Stimulated activated CD4-positive, alpha-beta T cell treated with anti-CD3 and anti-CD28 coated beads, TNF-alpha, amount 100 ng/mL, for 48 hours (primary cell): Measurements from ENCODE around the gene RTN1.
"Not testable (repeated sequence)": the region's sequence is repeated elsewhere in the genome, so short reads cannot be mapped to it uniquely, and the experiment has no call there.

Experiments
- DNase-seq, 3 donors: peaks; one replicate each; pipeline ENCODE4 v3.0.0-alpha.2; 2020; ENCODE audit warnings: low read depth in 3 of 3

RTN1 gene

DNA sequence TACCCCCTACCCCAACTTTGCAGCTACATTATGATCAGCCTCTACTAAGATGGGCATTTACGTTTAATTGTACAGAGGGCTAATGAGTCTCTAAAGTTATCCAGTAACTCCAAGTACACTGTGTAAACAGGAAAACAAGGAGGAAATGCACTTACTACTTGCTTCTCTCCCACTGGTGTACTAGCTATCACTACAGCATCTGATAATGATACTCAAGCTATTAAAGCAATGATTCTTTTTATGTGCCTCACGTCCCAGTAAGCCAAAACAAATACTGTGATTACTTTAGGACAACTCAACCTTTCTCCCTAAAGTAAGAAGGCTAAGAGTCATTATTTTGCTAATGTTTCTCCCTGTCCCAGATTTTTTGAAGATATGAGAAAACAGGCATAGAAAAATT, 165.3 kb downstream of the RTN1 start:
- DNase-seq, result no peak

DNA sequence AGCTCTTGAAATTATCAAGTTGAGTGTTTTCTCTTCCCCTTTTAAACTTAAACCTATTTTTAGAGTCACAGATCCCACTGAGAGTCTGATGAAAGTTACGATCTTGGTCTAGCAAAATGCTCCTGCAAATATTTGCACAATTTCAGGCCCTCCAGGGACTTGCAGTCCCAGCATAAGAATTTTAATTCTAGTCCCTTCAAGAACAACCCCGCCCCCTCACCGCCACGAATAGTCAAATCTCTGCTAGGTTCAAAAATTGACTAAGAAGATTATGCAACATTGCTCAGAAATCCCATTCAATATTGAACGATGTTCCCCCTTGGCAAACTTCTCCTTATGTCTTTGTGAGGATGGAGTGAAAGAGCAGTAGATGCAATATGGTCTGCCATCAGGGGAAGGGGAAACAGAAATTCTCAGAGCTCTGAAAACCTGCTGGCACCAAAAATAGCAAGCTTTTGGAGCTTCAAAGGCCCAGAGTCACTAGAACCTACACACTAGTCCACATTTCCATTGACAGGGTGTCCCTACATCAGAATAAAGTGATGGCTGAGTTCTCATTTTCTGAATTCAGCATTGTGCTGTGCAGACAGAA, 166.4 kb downstream of the RTN1 start:
- no peak for DNase-seq

DNA sequence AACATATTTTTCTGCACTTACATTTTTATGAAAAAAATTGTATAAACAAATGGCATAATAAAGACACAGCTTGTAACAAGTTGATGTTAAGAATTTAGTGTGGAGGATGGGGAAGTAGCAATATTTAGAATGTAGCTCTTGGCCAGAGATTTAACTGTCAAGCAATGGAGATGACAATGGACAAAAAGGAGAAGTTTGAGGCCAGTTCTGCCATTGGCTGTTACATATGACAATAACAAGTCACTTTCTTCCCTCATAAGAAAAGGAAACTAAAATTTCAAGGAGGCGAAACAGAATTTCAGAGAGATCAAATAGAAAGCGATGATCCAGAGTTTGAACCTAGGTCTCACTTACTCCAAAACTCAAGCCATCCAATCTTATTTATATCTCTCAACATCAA, 171.1 kb downstream of the RTN1 start:
- no peak for DNase-seq

DNA sequence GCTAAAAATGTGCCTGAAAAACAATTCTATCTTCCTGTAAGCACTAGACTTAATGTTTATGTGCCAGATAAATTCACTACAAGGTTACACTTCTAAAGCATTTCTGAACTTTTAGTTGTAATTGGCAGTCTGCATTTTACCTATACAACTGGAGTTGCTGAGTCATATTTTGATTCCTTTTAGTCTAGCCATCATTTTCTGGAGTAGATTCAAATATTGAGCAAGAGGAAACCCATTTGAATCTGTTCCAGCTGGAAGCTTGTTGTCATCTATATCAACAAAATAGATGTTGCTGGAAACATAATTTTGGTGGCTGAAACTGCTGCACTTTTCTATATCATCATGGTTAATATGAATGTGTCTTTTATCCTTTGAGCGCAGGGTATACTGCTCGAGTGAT, 171.8 kb downstream of the RTN1 start:
- no peak for DNase-seq

DNA sequence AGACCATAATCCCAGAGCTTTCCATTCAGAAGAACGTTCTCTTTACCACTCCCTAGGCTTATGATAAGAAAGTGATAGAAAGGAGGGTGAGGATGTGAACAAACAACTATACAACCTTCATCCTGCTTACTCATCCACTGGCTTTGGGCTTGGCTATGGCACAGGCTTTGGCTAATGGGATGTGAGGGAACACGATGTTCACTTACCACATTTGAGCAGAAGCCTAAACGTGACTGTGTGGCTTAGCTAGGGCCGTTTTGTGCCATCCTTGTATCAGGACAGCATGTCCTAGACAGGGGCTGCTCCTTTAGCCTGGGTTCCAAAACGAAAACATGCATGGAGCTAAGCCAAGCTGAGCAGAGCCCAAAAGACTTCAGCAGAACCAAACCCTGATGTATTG, 175.4 kb downstream of the RTN1 start:
- DNase-seq, result no peak

DNA sequence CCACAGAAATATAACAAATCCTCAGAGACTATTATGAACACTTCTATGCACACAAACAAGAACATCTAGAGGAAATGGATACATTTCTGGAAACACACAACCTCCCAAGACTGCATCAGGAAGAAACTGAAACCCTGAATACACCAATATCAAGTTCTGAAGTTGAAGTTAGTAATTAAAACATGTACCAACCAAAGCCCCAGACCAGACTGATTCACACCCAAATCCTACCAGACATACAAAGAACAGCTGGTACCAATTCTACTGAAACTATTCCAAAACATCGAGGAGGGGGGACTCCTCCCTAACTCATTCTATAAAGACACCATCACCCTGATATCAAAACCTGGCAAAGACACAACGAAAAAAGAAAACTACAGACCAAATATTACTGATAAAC, 179.3 kb downstream of the RTN1 start:
- DNase-seq, result no peak

DNA sequence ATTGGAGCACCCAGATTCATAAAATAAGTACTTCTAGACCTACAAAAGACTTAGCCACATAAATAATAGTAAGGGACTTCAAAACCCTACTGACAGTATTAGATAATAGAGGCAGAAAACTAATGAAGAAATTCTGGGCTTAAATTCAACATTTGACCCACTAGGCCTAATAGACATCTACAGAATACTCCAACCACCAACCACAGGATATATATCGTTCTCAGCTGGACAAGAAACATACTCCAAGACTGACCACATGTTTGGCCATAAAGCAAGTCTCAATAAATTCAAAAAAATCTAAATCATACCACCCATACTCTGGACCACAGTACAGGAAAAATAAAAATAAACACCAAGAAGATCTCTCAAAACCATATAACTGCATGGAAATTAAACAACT, 180.2 kb downstream of the RTN1 start:
- DNase-seq, result no peak

DNA sequence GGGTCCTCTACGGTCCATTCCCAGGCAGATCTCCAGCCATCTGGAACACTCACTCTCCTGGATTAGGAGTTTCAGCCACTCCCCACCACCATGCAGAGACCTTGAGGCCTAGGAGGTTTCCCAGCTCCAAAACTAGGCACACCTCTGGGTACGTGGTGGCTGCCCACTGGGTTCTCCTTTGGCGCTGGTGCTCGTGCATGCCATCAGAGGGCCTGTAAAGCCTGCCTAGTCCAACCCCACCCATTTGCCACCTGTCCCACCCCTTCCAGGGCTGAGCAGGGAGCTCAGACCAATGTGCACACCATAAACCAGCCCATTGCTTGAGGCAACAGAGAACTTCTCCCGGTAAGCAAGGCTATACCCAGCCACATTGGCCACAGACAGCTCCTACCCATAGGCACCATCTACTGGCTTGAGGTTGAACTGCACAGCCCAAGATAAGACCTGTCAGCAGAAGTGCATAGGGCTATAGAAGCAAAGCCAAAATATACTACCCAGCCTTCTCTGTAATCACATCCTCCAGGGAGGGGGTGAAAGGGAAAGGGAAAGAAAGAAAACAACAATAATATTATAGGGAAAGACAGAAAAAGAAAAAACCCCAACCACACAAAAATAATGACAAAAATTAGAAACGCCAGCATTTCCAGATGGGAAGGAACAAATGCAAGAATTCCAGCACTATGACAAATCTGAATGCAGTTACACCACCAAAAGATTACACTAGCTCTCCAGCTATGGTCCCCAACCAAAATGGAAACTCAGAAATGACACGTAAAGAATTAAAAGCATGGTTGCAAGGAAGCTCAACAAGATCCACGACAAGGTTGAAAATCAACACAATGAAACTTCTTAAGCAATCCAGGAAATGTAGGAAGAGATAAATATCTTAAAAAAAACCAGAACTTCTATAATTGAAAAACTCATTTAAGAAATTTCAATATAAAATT, 182.1 kb downstream of the RTN1 start:
- DNase-seq, result peak in 2 of 3 donors; percentile 4

DNA sequence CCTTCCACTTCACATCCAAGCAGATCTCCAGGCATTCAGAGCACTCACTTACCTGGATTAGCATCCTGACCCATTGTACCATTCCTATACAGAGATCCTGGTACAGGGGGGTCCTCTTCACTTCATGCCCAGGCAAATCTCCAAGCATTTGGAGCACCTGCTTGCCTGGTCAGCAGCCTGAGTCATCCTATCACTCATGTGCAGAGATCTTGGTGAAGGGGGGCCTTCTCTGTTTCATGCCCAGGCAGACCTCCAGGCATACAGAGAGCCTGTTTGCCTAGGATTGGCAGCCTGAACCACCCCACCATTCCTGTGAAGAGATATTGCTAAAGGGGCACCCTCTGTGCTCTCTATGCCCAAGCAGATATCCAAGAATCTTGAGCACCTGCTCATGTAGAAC, 182.9 kb downstream of the RTN1 start:
- no peak for DNase-seq

DNA sequence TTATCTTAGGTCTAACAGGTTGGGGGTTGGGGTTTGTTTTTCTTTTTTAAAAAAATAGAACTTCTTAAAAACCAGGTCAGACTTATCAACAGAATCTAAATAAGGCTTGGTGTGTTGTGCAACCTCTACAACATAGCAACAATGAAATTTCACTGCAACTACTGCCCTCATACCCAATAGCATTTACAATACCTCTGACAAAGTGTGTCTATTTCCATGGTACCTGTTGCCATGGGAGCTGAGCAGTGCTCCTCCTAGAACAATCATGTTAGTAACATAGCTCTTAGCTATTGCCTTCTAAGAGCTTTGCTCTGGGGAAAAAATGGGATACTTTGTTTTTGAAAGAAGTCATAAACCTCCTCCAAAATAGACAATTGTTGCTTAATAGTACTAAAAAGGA, 190.7 kb downstream of the RTN1 start:
- DNase-seq, result no peak

DNA sequence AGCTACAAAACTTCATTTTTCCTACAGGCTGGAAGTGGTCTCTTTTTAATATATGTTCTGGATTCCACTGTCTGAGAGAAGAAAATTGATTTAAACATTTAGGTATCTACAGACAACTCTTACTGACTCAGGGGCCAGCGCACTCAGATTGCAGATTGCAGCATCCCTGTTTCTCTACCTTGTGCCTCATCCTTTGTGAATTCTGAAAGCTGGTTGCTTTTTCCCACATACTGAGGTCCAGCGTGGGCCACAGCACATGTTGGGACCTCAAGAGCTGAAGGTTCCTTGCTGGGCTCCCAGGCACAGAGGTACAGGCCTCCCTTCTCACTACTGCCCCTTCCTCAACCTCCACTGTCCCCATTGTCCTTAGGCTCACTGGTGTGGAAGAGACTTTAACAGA, 192.2 kb downstream of the RTN1 start:
- no peak for DNase-seq

DNA sequence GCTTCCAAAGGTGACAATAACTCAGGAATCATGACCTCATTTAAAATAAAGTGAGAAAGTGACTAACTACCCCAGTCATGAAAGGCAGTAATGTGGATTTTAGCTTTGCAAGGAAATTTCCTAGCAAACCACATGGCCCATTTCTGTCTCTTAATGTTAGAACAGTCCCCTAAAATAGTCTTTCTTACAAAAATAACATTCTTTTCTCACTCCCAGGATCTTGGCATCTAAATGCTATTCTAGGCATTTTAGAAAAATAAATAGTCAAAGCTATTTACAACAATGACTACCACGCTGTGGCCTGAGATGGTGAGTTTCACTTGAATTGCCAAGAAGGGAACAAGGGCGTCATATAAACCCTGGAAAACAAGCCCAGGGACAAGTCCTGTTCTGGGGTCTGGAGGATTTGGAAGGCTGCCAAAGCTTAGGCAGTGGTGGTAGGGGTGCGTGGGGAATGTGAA, 192.8 kb downstream of the RTN1 start:
- no peak for DNase-seq

DNA sequence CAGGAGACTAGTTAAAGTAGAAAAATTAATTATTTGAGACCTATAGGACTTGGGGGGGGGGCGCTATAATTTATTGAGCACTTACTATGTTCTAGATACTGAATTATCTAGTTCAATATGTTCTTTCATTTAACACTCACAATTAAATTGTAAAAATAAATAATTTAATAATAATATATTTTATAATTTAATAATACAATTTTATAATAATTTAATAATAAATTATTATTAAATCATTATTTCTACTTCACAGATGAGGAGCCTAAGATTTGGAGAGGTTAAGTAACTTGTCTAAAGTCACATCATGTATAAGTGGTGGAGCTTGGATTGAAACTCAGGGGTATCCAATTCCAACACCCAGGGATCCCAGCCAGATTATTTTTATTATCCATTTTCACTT, 195.2 kb downstream of the RTN1 start:
- DNase-seq, result no peak

DNA sequence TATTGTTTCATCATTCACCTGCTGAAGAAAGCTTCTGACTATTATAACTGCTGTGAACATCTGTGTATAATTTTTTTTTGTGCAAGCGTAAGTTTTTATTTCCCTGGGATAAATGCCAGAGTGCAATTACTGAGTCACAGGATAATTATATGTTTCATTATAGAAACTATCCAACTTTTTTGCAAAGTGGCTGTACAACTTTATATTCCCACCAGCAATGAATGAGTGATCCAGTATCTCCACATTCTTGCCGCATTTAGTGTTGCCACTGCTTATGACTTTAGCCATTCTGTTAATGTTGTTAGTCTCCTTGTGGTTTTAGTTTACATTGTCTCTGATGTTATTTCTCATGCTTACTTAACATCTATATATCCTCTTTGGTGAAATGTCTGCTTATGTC, 205.8 kb downstream of the RTN1 start:
- no peak for DNase-seq

DNA sequence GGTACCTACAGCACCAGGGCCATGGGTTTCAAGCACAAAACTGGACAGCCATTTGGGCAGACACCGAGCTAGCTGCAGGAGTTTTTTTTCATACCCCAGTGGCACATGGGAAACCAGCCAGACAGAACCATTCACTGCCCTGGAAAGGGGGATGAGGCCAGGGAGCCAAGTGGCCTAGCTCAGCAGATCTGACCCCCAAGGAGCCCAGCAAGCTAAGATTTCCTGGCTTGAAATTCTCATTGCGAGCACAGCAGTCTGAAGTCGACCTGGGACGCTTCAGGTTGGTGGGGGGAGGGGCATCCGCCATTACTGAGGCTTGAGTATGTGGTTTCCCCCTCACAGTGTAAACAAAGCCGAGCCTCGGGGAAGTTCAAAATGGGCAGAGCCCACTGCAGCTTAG, 212.8 kb downstream of the RTN1 start:
- DNase-seq, result no peak

DNA sequence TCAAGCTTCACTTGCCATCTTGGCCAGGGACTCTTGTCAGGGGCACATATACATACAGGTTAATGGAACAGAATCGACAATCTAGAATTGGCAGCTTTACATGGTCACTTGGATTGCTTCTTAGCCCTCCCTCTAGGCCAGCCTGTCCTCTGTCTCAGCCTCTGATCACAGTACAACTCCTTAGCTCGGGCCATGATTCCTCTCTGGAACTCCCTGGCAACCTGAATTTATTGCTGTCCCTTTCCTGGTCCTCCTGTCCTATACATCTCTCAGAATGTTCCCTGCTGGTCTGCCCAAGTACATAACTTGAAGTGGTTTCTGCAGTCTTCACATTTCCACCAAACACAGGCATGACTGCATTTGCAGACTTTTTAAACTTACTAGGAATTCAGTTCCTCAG, 214.1 kb downstream of the RTN1 start:
- DNase-seq, result no peak

DNA sequence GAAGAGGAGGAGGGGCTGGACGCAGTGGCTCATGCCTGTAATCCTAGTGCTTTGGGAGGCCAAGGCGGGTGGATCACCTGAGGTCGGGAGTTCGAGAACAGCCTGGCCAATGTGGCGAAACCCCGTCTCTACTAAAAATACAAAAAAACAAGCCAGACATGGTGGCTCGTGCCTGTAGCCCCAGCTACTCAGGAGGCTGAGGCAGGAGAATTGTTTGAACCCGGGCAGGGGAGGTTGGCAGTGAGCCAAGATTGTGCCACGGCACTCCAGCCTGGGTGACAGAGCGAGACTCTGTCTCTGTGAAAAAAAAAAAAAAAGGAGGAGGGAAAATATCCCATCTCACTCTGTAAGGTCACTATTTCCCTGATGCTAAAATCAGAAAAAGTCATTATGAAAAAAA, 216.4 kb downstream of the RTN1 start:
- not testable (repeated sequence) for DNase-seq

DNA sequence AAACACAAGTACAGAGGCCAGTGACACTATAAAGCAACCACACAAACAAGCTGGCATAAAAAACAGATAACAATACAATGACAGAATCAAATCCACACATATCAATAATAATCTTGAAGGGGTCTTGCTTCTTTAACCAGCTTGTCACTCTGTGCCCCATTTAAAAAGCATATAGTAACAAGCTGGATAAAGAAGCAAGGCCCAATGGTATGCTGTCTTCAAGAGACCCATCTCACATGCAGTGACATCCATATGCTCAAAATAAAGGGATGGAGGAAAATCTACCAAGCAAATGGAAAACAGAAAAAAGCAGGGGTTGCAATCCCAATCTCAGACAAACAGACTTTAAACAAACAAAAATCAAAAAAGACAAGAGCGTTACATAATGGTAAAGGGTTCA, 223.7 kb downstream of the RTN1 start:
- not testable (repeated sequence) for DNase-seq

DNA sequence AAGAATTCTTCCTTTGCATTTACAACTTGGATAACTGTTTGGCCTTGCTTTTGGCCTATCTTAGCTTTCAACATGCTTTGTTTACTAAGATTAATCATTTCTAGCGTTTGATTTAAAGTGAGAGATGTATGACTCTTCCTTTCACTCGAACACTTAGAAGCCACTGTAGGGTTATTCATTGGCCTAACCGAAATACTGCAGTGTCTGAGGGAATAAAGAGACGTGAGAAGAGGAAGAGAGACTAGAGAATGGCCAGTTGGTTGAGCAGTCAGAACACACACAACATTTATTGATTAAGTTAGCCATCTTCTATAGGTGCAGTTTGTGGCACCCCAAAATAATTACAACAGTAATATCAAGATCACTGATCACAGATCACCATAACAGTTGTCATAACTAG, 231.7 kb downstream of the RTN1 start:
- no peak for DNase-seq

DNA sequence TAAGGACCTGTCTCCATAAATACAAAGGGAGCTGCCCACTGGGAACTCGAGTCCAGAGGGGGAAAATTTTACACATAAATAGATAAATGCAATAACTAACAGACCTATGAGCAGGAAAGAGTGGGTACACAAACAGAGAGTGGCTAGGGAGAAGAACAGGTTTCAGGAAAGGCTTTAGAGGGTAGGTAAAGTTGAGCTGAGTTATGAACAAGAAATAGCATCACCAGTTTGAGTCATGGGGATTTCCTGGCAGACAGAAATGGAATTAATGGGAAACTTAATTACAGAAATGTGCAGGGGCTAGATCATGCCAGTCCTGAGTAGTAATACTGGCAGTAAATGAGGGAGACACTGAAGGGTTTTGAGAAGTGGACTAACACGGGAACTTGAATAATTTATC, 236.0 kb downstream of the RTN1 start:
- DNase-seq, result no peak

DNA sequence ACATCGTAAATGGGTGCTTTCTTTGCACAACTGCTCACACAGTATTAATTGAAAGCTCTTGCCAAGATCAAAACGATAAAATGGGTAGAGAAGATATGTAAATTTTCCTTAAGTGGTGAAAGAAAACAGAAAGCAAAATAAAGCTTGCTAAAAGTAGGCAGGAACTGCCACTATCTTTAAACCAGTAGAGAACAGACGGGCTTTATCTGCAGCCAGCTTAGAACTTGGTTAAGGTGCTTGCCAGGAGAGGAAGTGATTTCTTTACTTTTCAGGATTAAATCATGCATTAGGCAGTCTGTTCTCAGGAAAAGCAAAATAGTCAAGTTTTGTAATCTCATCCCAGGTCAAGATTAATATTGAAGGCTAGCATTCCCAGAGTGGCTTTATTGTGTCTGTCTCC, 237.1 kb downstream of the RTN1 start:
- no peak for DNase-seq

DNA sequence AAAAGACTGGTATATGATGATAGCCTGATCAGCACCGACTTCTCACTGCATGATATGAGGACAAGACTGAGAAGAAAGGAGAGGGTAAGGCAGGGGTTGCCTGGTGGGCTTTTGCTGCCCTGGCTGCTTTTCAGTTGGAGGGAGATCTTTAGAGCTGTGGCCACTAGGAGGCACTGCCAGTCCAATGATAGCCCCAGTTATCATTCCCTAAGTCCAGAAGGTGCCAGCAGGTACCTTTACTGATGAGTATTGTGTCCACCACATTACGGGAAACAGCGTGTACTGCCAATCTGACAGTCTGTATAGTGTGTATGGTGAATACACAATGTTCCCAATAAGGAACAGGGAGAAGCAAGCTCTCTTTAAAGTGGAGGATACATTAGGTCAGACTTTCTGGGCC, 238.2 kb downstream of the RTN1 start:
- DNase-seq, result peak in 1 of 3 donors; percentile 8

DNA sequence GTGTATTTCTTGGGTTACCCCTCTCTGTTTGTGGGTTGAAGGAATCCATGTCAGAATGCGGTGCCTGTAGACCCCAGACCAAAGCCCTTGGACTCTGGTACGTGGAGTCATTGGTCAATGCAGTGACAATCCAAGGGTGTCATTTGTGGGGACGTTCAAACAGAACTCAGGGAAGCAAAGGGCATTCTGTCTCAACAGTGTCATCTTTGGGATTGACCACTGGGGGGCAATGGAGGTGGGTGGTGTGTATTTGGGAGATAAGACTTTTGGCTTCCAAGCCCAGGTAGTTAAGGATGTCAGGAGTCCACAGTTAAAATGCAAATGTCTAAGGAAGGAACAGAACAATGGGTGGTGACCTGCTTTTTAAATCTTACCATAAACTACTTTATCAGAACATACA, 239.3 kb downstream of the RTN1 start:
- no peak for DNase-seq
